Smooth muscle cell (in vitro differentiated cells): Measurements from ENCODE around the gene GABRG3. TPM values are rescaled to one million over a fixed set of nuclear protein-coding genes. Genes with fewer than 3 reads are reported as not detected.

Experiments
- DNase-seq: peaks from one replicate; lab custom pipeline; 2025; ENCODE audit not compliant: unreplicated experiment; lab: John Stamatoyannopoulos, UW
- H2AFZ ChIP-seq: fragments of 200-600 bp; sonication (generic); 2 replicates; pipeline ENCODE4 v1.6.0; 2016; ENCODE audit warnings: antibody characterized with exemption, low read depth, mild to moderate bottlenecking
- H3F3A ChIP-seq: fragments of 200-600 bp; sonication (generic); 2 replicates; pipeline ENCODE4 v1.6.0; 2017; ENCODE audit warnings: antibody characterized with exemption, low read depth
- H3K27ac ChIP-seq: fragments of 200-600 bp; sonication (generic); 2 replicates; pipeline ENCODE4 v1.5.1; 2016; ENCODE audit warnings: low read depth, mild to moderate bottlenecking
- H3K27me3 ChIP-seq: fragments of 200-600 bp; sonication (generic); 2 replicates; pipeline ENCODE4 v1.6.1; 2016; ENCODE audit warnings: low read depth, mild to moderate bottlenecking
- H3K36me3 ChIP-seq: fragments of 200-600 bp; sonication (generic); 2 replicates; pipeline ENCODE4 v1.5.1; 2016; ENCODE audit warnings: low read depth
- H3K4me1 ChIP-seq: fragments of 200-600 bp; sonication (generic); 2 replicates; pipeline ENCODE4 v1.5.1; 2016; ENCODE audit warnings: low read depth
- H3K4me2 ChIP-seq: fragments of 200-600 bp; sonication (generic); 2 replicates; pipeline ENCODE4 v1.6.0; 2016; ENCODE audit warnings: mild to moderate bottlenecking
- H3K4me3 ChIP-seq: fragments of 200-600 bp; sonication (generic); 2 replicates; pipeline ENCODE4 v1.5.1; 2016; ENCODE audit warnings: mild to moderate bottlenecking
- H3K79me2 ChIP-seq: fragments of 200-600 bp; sonication (generic); 2 replicates; pipeline ENCODE4 v1.6.0; 2016; ENCODE audit warnings: low read depth, mild to moderate bottlenecking
- H3K9ac ChIP-seq: fragments of 200-600 bp; sonication (generic); 2 replicates; pipeline ENCODE4 v1.6.0; 2016; ENCODE audit warnings: low read depth
- H3K9me3 ChIP-seq: fragments of 200-600 bp; sonication (generic); replicated peaks from 2 replicates; pipeline ENCODE4 v1.5.1; 2016; ENCODE audit warnings: low read depth
- H4K20me1 ChIP-seq: fragments of 200-600 bp; sonication (generic); 2 replicates; pipeline ENCODE4 v1.6.0; 2016; ENCODE audit warnings: low read depth
- WGBS: methylation state at CpG from one replicate; pipeline ENCODE4 v1.1.7; 2016; ENCODE audit warnings: low lambda C conversion rate; 5-methylcytosine and 5-hydroxymethylcytosine counted together
- polyA plus RNA-seq: library from polyadenylated mRNA; unstranded; fragments of >200 nt; fragmentation: Nextera tagmentation; extraction: Ambion mirVana; gene quantifications from 2 replicates; pipeline ENCODE4 v1.2.1, GENCODE V29; 2016
- small RNA-seq: library from RNA; depleted of rRNA; stranded (forward); fragments of <200 nt; gene quantifications from one replicate; pipeline ENCODE3, GENCODE V24; 2014
- total RNA-seq: library from RNA; depleted of rRNA; stranded (reverse); fragments of >200 nt; gene quantifications from 2 replicates; pipeline ENCODE4 v1.2.3, GENCODE V29; 2014
- TF ChIP-seq, protein P1 (sequence below): fragments of 200-600 bp; sonication (generic); IDR thresholded peaks from 2 replicates; pipeline ENCODE4 v1.5.1; 2017; ENCODE audit warnings: borderline replicate concordance, mild to moderate bottlenecking, antibody characterized with exemption; ENCODE audit not compliant: insufficient read depth, poor library complexity, severe bottlenecking

The GABRG3 gene
- total and polyA plus RNA-seq, 2 experiments from 2014 or later = under 0.01 TPM; not detected in 1

DNA sequence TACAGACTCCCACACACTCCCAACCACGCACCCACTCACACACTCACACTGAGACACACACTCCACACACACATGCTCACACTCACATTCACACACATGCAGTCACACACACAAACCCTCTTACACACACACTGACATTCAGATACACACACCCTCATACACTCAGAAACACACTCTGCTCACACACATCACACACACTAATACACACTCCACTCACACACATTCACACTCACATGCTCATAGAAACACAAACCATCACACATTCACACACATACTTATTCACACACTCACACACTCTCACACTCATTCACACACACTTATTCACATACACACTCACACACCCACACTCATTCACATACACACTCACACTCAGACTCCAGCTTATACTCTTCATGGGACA is 618.8 kb downstream of the GABRG3 start:
- 78% methylated on average over 1 of the region's 1 CpG for WGBS
- Histone ChIP-seq H3K36me3 (no peaks in the 10 kb centered on the region), H3K9me3 (no peaks in the 10 kb centered on the region), H2AFZ (no peak overlapping the region), H3F3A (no peaks in the 10 kb centered on the region), H3K4me1 (peaks cover 5% of the 10 kb centered on the region), H4K20me1 (no peaks in the 10 kb centered on the region), H3K27me3 (no peaks in the 10 kb centered on the region), H3K79me2 (no peaks in the 10 kb centered on the region), H3K27ac (no peak overlapping the region), H3K4me3 (no peak overlapping the region), H3K9ac (no peak overlapping the region), H3K4me2 (no peak overlapping the region)
- no peak for DNase-seq
- TF ChIP-seq, protein P1, sequence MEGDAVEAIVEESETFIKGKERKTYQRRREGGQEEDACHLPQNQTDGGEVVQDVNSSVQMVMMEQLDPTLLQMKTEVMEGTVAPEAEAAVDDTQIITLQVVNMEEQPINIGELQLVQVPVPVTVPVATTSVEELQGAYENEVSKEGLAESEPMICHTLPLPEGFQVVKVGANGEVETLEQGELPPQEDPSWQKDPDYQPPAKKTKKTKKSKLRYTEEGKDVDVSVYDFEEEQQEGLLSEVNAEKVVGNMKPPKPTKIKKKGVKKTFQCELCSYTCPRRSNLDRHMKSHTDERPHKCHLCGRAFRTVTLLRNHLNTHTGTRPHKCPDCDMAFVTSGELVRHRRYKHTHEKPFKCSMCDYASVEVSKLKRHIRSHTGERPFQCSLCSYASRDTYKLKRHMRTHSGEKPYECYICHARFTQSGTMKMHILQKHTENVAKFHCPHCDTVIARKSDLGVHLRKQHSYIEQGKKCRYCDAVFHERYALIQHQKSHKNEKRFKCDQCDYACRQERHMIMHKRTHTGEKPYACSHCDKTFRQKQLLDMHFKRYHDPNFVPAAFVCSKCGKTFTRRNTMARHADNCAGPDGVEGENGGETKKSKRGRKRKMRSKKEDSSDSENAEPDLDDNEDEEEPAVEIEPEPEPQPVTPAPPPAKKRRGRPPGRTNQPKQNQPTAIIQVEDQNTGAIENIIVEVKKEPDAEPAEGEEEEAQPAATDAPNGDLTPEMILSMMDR = no peak

Small RNA genes lying within 50 kb of the gene (small RNA-seq; reads per million reads assigned to genes)
- gene RNA5SP391 (not detected), gene SERPINE4P (0.39 reads per million, percentile 12 among the genes with 10 or more reads in this experiment)

Other genes with a start within 250 kb of the GABRG3 start
- 1.7 and 4.9 TPM in 2 replicates for gene GABRB3, start 198.1 kb upstream of the GABRG3 start, total RNA-seq
- gene GABRB3, start 198.1 kb upstream of the GABRG3 start, polyA plus RNA-seq = 0.57 and 1.7 TPM in 2 replicates
- gene GABRA5, start 104.1 kb upstream of the GABRG3 start, total RNA-seq = 0.27 and 0.40 TPM in 2 replicates
- 0.47 TPM in 1 of 2 replicates, not detected in the other for gene GABRA5, start 104.1 kb upstream of the GABRG3 start, polyA plus RNA-seq